ENCODE results near the gene ABHD18. TPM values are rescaled to one million over a fixed set of nuclear protein-coding genes. Genes with fewer than 3 reads are reported as not detected.

ABHD18 gene
- polyA plus RNA-seq, 1 of the 3 experiments (the other 2 are of a cell fraction): 2.0 TPM

DNA sequence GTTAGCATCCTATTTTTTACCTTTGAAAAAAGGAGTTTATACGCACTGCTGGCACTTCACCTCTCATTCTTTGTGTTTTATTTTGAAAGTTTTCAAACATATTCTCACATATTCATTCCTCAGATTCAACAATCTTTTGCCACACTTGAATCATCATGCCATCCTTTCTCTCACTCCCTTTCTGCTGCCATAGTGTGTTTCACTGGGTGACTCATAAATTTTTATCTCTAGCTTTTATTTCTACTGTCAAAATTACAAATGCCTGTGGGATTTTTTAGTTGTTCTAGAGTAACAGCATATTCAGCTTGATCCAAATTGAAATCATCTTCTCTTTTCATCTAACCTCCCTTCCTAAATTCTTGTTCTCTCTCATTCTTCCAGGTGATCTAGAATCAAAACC, 28.2 kb upstream of the ABHD18 start (continued):
- TF ChIP-seq, protein P1, sequence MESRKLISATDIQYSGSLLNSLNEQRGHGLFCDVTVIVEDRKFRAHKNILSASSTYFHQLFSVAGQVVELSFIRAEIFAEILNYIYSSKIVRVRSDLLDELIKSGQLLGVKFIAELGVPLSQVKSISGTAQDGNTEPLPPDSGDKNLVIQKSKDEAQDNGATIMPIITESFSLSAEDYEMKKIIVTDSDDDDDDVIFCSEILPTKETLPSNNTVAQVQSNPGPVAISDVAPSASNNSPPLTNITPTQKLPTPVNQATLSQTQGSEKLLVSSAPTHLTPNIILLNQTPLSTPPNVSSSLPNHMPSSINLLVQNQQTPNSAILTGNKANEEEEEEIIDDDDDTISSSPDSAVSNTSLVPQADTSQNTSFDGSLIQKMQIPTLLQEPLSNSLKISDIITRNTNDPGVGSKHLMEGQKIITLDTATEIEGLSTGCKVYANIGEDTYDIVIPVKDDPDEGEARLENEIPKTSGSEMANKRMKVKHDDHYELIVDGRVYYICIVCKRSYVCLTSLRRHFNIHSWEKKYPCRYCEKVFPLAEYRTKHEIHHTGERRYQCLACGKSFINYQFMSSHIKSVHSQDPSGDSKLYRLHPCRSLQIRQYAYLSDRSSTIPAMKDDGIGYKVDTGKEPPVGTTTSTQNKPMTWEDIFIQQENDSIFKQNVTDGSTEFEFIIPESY (IDR thresholded peaks at IDR 0.05; ENCODE audit: borderline replicate concordance, low read depth): no peak
- TF ChIP-seq POLR2AphosphoS5 (IDR thresholded peaks at IDR 0.05; ENCODE audit: low read depth, low read length) (no peak), YY1 (IDR thresholded peaks at IDR 0.05; ENCODE audit: low read depth) (no peak), SMC3 (IDR thresholded peaks at IDR 0.05; ENCODE audit: low read depth, low read length) (no peak), RCOR1 (IDR thresholded peaks at IDR 0.05; ENCODE audit: low read length) (no peak), GABPA (IDR thresholded peaks at IDR 0.05; ENCODE audit: low read depth) (no peak), ELF1 (IDR thresholded peaks at IDR 0.05) (no peak)
- TF ChIP-seq, protein P2, sequence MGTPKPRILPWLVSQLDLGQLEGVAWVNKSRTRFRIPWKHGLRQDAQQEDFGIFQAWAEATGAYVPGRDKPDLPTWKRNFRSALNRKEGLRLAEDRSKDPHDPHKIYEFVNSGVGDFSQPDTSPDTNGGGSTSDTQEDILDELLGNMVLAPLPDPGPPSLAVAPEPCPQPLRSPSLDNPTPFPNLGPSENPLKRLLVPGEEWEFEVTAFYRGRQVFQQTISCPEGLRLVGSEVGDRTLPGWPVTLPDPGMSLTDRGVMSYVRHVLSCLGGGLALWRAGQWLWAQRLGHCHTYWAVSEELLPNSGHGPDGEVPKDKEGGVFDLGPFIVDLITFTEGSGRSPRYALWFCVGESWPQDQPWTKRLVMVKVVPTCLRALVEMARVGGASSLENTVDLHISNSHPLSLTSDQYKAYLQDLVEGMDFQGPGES (IDR thresholded peaks at IDR 0.05; ENCODE audit: low read depth, low read length): no peak

DNA sequence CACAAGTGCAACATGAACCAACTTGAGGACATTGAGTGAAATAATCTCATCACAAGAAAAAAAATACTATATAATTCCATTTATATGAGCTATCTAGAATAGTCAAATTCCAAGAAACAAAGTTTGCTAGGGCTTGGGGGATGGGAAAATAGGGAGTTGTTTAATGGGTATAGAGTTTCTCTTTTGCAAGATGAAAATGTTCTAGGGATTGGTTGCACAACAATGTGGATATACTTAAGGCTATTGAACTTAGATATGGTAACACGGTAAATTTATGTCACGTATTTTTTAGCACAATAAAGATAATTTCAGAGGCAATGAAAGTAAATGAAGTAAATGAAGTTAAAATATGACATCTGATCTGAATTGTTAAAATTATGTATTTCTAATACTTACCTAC, 8.1 kb upstream of the ABHD18 start:
- no peaks in the 10 kb centered on the region for H3K9me2 ChIP-seq
- no peak for DNase-seq
- H3K27me3 ChIP-seq (ENCODE audit: insufficient read depth): no peaks in the 10 kb centered on the region
- no peak overlapping the region for H2AFZ ChIP-seq (ENCODE audit: low read depth)
- H3K36me3 ChIP-seq (replicated peaks in 1 of 2; ENCODE audit: control insufficient read depth in 1 of 2, insufficient read depth in 2 of 2, low read length in 1 of 2): peaks cover 5 to 37% of the 10 kb centered on the region in 2 experiments
- 99% methylated on average over 2 of the region's 2 CpGs for WGBS (ENCODE audit: low lambda C conversion rate)
- peaks cover 10% of the 10 kb centered on the region for H3F3A ChIP-seq (replicated peaks; ENCODE audit: insufficient read depth)
- peaks cover 54% of the 10 kb centered on the region for H3K79me2 ChIP-seq (ENCODE audit: insufficient read depth)
- no peaks in the 10 kb centered on the region for H3K9me3 ChIP-seq
- H3K27ac ChIP-seq (ENCODE audit: low read depth in 2 of 2, low read length in 1 of 2): no peak overlapping the region
- H4K20me1 ChIP-seq (ENCODE audit: insufficient read depth): no peaks in the 10 kb centered on the region
- no peak overlapping the region for H3K4me2 ChIP-seq
- POLR2A ChIA-PET: no interaction called here
- no peaks in the 10 kb centered on the region for H3K4me1 ChIP-seq (ENCODE audit: control insufficient read depth in 1 of 2, insufficient read depth in 2 of 2, low read depth in 1 of 2, low read length in 1 of 2)
- H3K4me3 ChIP-seq (ENCODE audit: low read depth in 2 of 2, low read length in 1 of 2): no peak overlapping the region
- CTCF ChIA-PET: no interaction called here
- H3K9ac ChIP-seq: no peak overlapping the region
- TF ChIP-seq, protein P3, sequence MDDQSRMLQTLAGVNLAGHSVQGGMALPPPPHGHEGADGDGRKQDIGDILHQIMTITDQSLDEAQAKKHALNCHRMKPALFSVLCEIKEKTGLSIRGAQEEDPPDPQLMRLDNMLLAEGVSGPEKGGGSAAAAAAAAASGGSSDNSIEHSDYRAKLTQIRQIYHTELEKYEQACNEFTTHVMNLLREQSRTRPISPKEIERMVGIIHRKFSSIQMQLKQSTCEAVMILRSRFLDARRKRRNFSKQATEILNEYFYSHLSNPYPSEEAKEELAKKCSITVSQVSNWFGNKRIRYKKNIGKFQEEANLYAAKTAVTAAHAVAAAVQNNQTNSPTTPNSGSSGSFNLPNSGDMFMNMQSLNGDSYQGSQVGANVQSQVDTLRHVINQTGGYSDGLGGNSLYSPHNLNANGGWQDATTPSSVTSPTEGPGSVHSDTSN (IDR thresholded peaks at IDR 0.05): no peak
- TF ChIP-seq POLR2AphosphoS5 (IDR thresholded peaks at IDR 0.05; ENCODE audit: low read depth, low read length): no peak
- no peak for TF ChIP-seq RFX5 (IDR thresholded peaks at IDR 0.05; ENCODE audit: low read length)
- no peak for TF ChIP-seq GABPA (IDR thresholded peaks at IDR 0.05; ENCODE audit: low read depth)
- TF ChIP-seq SMC3 (IDR thresholded peaks at IDR 0.05; ENCODE audit: low read depth, low read length): no peak
- no peak for TF ChIP-seq NFIC (IDR thresholded peaks at IDR 0.05; ENCODE audit: borderline replicate concordance)
- TF ChIP-seq, protein P4, sequence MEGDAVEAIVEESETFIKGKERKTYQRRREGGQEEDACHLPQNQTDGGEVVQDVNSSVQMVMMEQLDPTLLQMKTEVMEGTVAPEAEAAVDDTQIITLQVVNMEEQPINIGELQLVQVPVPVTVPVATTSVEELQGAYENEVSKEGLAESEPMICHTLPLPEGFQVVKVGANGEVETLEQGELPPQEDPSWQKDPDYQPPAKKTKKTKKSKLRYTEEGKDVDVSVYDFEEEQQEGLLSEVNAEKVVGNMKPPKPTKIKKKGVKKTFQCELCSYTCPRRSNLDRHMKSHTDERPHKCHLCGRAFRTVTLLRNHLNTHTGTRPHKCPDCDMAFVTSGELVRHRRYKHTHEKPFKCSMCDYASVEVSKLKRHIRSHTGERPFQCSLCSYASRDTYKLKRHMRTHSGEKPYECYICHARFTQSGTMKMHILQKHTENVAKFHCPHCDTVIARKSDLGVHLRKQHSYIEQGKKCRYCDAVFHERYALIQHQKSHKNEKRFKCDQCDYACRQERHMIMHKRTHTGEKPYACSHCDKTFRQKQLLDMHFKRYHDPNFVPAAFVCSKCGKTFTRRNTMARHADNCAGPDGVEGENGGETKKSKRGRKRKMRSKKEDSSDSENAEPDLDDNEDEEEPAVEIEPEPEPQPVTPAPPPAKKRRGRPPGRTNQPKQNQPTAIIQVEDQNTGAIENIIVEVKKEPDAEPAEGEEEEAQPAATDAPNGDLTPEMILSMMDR (IDR thresholded peaks at IDR 0.05): no peak
- TF ChIP-seq, protein P5, sequence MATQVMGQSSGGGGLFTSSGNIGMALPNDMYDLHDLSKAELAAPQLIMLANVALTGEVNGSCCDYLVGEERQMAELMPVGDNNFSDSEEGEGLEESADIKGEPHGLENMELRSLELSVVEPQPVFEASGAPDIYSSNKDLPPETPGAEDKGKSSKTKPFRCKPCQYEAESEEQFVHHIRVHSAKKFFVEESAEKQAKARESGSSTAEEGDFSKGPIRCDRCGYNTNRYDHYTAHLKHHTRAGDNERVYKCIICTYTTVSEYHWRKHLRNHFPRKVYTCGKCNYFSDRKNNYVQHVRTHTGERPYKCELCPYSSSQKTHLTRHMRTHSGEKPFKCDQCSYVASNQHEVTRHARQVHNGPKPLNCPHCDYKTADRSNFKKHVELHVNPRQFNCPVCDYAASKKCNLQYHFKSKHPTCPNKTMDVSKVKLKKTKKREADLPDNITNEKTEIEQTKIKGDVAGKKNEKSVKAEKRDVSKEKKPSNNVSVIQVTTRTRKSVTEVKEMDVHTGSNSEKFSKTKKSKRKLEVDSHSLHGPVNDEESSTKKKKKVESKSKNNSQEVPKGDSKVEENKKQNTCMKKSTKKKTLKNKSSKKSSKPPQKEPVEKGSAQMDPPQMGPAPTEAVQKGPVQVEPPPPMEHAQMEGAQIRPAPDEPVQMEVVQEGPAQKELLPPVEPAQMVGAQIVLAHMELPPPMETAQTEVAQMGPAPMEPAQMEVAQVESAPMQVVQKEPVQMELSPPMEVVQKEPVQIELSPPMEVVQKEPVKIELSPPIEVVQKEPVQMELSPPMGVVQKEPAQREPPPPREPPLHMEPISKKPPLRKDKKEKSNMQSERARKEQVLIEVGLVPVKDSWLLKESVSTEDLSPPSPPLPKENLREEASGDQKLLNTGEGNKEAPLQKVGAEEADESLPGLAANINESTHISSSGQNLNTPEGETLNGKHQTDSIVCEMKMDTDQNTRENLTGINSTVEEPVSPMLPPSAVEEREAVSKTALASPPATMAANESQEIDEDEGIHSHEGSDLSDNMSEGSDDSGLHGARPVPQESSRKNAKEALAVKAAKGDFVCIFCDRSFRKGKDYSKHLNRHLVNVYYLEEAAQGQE (IDR thresholded peaks at IDR 0.05; ENCODE audit: low read depth, low read length): no peak
- TF ChIP-seq, protein P6, sequence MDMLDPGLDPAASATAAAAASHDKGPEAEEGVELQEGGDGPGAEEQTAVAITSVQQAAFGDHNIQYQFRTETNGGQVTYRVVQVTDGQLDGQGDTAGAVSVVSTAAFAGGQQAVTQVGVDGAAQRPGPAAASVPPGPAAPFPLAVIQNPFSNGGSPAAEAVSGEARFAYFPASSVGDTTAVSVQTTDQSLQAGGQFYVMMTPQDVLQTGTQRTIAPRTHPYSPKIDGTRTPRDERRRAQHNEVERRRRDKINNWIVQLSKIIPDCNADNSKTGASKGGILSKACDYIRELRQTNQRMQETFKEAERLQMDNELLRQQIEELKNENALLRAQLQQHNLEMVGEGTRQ (IDR thresholded peaks at IDR 0.05; ENCODE audit: borderline replicate concordance, low read depth, low read length): no peak
- TF ChIP-seq, protein P1 (IDR thresholded peaks at IDR 0.05; ENCODE audit: borderline replicate concordance, low read depth): no peak
- no peak for TF ChIP-seq NRF1 (IDR thresholded peaks at IDR 0.05; ENCODE audit: low read depth, low read length)
- TF ChIP-seq TEAD4 (IDR thresholded peaks at IDR 0.05; ENCODE audit: borderline replicate concordance, insufficient read depth): no peak
- TF ChIP-seq, protein P2 (IDR thresholded peaks at IDR 0.05; ENCODE audit: low read depth, low read length): no peak
